Activated CD8-positive, alpha-beta memory T cell treated with anti-CD3 and anti-CD28 coated beads, Interleukin-2, amount 50 U/mL, for 48 hours (primary cell): ENCODE data around the gene RAB6C.
A peak's percentile ranks its signal among the peaks of the same experiment; 100 is the strongest.
"Not testable (repeated sequence)": the region's sequence is repeated elsewhere in the genome, so short reads cannot be mapped to it uniquely, and the experiment has no call there.

Experiments
- DNase-seq: peaks from one replicate; pipeline ENCODE4 v3.0.0-alpha.2; 2020

The RAB6C gene

DNA sequence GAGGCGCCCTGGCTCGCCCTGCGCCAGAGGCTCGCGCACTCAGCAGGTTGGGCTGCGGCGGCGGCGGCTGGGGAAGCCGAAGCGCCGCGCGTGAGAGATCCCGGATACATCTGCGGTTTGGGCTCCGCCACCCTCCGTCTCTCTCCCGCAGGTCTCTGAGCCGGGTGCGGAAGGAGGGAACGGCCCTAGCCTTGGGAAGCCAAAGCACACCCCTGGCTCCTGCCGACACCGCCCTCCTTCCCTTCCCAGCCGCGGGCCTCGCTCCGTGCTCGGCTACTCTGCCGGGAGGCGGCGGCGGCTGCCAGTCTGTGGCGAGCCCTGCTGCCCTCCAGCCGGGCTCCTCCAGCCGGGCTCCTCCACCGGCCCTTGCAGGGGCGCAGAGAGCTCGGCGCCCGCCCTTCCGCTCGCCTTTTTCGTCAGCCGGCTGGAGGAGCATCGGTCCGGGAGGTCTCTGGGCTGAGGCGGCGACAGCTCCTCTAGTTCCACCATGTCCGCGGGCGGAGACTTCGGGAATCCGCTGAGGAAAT lies at the start of gene RAB6C:
TSS of gene RAB6C (plus strand) at position 38 of the 527 bp plus-strand sequence. CDS start at position 488, 450 bp downstream.
- DNase-seq, result peak; percentile 51

DNA sequence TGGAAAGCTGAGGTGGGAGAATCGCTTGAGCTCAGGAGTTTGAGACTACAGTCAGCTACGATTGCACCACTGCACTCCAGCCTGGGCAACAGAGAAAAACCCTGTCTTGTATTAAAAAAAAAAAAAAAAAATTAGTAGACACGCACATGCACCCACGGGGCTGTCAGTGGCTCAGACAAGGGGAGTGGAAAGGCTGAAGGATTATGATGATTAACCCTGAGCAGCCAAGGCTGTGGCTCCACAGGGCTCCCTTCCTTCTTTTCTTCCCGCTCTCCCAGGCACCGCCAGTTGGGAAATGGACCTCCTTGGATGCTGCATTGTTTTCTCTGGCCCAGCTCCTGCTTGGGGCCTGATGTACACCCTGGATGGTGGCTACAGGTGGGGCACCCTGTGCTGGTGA lies 49.0 kb upstream of the RAB6C start:
- no peak for DNase-seq

GRCh38 chr2:129933387-129933786 lies 46.1 kb upstream of the RAB6C start:
- not testable (repeated sequence) for DNase-seq

- DNase-seq, result no peak
These were observed 45.2 kb upstream of the RAB6C start for GRCh38 chr2:129934044-129934822.

DNA sequence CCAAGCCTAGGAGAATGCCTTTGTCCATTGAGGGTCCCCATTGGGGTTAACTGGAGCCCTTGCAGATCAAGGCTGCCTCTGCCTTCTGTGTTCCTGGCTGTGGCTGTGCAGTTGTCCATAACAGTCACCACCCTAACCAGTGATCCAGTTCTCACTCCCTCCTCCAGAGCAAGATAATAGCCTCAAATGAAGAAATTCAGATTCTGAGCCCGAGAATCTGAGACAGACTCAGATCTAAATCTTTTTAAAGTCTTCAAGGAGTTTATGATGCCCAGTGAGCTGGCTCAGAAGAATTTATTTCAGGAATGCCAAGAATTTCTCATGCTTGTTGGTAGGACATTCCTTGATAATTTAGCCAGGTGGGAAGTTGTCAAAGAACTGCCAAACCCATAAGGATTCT lies 44.3 kb upstream of the RAB6C start:
- no peak for DNase-seq

DNA sequence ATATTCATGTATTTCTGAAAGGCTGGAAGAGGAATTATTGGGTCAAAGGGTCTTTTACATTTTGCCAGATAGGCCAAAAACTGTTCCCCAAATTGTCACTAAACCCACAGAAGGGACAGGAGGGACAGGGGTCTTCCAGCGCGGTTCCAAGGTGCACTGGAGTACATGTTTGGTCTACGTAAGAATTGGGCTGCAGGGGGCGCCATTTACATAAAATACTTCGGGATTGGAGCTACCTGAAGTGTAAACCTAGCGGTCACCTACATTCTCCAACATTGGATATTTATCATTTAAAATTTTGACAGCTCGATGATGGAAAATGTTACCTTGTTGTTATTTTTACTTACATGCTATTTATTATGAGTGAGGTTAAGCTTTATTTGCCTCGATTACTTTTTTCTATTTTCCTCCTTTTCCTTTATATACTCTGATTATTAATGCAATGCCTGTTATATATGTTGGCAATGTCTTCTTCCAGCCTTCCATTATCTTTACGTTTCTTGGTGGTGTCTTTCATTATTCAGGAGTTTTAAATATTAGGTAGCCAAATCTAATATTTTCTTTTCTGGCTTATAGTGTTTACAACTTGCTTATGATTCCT lies 43.0 kb upstream of the RAB6C start:
- DNase-seq, result no peak

DNA sequence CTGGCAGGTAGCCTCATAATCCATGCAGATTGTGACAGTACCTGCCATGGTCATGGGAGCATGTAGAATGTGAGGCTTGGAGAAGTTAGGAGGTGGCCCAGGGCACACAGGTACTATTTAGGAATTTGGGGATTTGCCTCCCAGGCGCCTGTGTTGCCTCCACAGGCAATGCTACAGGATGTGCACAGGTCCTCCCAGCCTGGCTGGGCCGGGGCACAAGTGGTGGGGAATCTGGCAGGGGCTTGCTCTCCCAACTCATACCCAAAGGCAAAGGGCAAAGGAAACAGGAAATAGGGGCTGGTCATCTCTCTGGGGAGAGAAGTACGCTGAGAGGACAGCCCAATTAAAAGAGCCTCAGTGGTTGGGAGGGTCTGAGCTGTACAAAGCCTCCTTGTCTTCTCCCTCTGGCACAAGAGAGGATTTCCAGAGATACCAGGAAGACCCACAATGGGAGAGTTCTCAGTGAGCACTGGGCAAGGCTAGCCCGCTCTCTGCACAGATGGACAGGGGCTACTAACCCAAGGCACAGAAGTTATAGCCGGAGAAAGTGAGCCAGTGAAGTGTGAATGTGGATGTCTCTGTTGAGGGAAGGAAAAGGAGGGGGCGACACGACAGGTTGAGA lies 40.5 kb upstream of the RAB6C start:
- not testable (repeated sequence) for DNase-seq

DNA sequence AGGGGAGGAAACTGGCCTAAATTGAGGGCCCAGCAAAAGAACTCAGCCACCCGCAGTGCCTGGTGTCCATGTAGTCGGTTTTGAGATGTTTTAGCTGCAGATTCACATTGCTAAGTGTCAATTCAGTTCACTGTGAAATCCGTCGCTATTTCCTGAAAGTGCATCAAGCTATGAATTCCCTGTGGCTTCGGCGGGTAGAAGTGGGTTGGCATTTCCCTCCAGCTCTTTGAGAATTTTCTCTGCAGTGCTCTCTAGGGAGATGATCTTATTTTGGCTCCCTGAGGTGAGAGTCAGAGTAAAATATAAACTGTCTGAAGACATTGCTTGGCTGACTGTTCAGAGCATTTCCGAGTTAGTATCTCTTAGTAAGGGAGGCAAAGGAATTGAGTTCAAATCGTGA lies 36.0 kb upstream of the RAB6C start:
- not testable (repeated sequence) for DNase-seq

- DNase-seq, result no peak
These were observed 33.9 kb upstream of the RAB6C start for GRCh38 chr2:129945557-129945956.

DNA sequence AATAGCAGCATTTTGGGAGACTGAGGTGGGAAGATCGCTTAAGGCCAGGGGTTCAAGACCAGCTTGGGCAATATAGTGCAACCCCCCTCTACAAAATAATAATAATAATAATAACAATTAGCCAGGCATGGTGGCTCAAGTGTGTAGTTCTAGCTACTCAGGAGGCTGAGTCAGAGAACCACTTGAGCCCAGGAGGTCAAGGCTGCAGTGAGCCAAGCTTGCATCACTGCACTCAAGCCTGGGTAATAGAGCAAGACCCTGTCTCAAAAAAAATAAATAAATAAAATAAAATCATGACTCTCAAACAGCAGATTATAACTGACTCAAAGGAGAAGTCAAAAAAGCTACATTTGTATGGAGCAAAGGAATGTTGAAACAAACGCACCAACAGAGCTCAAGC lies 31.8 kb upstream of the RAB6C start:
- DNase-seq, result not testable (repeated sequence)

- not testable (repeated sequence) for DNase-seq
These were observed 23.3 kb upstream of the RAB6C start for GRCh38 chr2:129956171-129956570.

GRCh38 chr2:129957891-129958290 lies 21.6 kb upstream of the RAB6C start:
- DNase-seq, result no peak

DNA sequence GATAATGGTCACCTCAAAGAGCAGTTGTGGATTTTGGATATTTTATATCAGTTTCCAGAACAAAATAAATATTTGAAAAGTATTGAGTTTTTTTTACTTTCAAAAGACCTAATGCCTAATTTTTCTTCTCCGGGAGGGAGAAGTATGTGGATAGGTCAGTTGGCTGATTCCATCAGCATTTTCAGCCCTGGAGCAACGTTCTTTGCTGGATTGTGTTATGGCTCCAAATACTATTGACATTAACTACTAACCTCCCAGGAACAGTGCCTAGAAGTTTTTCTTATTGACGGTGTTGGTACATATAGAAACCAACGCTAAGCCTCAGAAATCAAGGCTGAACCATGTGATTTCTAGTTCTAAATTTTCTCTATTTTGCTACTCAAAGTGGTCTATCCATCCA lies 20.7 kb upstream of the RAB6C start:
- not testable (repeated sequence) for DNase-seq

DNA sequence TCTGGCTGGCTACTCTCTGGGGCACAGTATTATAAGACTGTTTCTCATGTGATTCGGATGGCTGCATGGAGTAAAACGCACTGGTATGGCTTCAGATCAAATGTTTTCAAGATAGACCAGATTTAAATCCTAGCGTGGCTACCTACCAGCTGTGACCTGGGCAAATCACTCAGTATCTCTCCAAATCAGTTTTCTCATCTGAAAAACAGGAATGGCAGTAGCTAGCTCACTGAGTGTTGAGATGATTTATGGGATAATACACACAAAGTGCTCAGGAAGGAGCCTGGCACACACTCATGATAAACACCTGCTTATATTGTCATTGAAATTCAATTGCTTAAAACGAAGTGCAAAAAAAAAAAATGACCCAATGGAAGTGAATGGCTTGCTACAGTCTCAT lies 10.9 kb upstream of the RAB6C start:
- not testable (repeated sequence) for DNase-seq

DNA sequence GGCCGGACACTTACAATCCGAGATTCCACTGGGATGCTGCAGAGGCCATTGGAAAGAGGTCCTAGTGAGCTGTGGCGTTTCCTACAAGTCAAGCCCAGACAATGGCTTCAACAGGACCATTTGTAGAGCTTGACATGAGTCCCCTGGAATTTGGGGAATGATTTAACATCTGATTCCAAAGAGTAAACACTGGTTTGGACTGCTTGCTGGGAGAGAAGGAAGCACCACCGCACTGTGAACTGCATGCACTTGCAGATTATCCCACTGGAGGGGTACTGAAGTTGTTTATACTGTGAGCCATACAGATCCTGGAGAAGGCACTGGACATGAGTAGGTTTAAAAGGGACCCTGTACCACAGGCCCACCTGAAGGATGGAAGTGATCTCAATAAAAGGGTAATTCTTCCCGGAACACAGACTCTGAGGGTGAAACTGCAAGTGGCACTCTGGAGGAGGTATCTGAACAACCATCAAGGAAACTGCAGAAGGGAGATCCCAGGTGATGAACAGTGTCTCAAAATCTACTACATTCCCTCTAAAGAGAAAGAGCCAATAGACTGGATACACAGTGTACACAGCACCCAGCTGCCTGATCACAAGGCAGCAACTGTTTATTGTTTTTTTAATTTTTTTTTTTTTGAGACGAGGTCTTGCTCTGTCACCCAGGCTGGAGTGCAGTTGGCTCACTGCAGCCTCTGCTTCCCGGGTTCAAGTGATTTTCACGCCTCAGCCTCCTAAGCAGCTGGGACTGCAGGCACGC lies 4.3 kb upstream of the RAB6C start:
- no peak for DNase-seq

DNA sequence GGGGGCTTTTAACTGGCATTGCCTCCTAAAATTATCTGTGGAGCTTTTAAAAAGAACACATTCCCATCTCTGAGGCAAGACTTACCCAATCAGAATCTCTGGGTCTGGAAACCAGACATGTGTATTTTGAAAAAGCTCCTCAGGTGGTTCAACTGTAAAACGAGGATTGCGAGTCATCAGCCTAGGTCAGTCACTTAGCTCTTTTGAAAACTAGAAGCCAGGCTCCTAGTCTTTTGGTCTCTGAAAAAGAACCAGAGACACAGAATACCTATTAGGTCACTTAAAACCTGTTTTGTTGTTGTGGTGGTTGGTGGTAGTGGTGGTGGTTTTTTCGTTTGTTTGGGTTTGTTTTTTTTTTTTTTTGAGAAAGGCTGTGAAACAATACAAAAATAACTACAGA lies 2.5 kb upstream of the RAB6C start:
- DNase-seq, result not testable (repeated sequence)

DNA sequence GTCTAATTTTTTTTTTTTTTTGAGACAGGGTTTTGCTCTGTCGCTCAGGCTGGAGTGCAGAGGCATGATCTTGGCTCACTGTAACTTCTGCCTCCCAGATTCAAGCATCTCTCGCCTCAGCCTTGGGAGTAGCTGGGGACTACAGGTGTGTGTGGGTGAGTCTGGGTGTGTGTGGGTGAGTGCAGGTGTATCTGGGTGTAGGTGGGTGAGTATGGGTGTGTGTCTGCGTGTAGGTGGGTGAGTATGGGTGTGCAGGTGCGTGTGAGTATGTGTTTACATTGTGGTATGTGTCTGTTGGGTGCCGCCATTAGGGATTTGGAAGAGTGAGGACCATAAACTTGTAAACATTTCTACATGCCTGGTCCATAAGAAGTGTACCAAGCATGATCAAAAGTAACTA lies 1.5 kb upstream of the RAB6C start:
- no peak for DNase-seq

DNA sequence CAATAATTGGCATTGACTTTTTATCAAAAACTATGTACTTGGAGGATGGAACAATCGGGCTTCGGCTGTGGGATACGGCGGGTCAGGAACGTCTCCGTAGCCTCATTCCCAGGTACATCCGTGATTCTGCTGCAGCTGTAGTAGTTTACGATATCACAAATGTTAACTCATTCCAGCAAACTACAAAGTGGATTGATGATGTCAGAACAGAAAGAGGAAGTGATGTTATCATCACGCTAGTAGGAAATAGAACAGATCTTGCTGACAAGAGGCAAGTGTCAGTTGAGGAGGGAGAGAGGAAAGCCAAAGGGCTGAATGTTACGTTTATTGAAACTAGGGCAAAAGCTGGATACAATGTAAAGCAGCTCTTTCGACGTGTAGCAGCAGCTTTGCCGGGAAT lies 780 bp downstream of the RAB6C start:
- DNase-seq, result not testable (repeated sequence)

DNA sequence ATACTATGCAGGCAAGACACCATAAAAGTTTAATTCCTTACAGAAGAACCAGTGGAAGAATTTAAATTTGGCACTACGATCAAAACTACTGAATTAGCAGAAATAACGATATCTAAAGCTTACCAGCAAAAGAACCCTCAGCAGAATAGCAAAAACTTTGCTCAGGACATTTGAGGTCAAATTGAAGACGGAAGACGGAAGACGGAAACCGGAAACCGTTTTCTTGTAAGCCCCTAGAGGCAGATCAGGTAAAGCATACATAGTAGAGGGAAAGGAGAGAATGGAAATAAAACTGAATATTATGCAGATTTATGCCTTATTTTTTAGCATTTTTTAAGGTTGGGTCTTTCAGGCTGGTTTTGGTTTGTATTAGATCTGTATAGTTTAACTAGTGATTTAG lies 2.2 kb downstream of the RAB6C start:
- not testable (repeated sequence) for DNase-seq

DNA sequence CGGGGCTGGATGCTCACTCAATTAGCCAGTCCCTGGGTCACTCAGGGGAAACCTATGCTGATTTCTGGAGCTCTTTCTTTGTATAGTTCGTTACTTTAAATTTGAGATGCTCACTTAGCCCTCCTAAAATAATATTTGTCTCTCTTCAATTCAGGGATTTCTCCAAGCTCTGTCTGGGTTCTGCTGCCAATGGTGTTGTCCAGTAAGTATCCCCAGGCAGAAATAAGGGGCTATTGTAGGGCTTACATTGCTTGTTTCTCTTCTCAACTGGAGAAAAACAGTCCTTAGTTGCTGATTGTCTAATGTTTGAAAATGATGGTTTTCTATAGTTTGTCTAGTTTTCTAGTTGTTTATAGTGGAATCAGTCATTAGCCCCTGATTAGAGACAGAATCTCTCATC lies 5.0 kb downstream of the RAB6C start:
- DNase-seq, result no peak

DNA sequence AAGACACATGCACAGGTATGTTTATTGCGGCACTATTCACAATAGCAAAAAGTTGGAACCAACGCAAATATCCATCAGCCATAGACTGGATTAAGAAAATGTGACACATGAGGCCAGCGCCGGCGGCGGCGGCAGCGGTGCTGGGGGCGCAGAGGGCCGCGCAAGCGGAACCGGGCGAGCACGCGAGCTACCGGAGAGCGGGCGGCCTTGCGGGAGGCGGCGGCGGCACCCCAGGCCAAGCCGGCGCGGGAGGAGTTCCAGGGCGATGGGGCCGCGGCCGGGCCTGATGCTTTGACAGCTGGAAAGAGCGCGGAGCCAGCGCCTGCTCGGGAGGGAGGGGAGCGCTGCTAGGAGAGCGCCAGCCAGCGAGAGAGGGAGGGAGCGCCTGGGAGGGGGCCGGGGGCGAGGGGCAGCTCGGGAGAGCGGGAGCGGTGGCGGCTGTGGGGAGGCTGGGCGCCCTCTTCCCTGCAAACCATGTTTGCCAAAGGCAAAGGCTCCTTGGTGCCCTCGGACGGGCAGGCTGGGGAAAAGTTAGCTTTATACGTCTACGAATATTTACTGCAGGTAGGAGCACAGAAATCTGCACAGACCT lies 13.0 kb downstream of the RAB6C start:
- DNase-seq, result not testable (repeated sequence)

DNA sequence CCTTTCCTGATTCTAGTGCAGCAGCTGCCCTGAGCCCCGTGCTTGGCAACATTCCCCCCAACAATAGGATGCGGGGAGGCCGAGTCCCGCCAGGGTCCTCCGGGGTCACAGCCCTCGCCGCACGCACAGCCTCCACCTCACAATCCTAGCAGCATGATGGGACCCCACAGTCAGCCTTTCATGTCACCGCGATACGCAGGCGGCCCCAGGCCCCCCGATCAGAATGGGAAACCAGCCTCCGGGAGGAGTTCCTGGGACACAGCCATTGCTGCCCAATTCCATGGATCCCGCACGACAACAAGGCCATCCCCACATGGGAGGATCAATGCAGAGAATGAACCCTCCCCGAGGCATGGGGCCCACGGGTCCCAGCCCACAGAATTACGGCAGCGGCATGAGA lies 13.7 kb downstream of the RAB6C start:
- not testable (repeated sequence) for DNase-seq
